Esophagus muscularis mucosa (tissue), 4 donors: ENCODE results near the gene SORCS2. TPM values are rescaled to one million over a fixed set of nuclear protein-coding genes. Genes with fewer than 3 reads are reported as not detected.

Source experiments
- DNase-seq: peaks from one replicate; pipeline ENCODE4 v3.0.0-alpha.2; 2017; ENCODE audit errors: extremely low spot score
- H3K27ac ChIP-seq, 4 donors: fragments of 200-600 bp; sonication (generic); replicated peaks in 1 of 4; 1 replicate in 3 of 4; 2 replicates in 1 of 4; pipeline ENCODE4 v1.5.1; 2016 to 2019; ENCODE audit warnings: mild to moderate bottlenecking in 1 of 4
- H3K27me3 ChIP-seq, 4 donors: fragments of 200-600 bp; sonication (generic); one replicate each; pipeline versions ENCODE4 v1.5.1 to v1.6.0; 2016 to 2019
- H3K36me3 ChIP-seq, 4 donors: fragments of 200-600 bp; sonication (generic); one replicate each; pipeline ENCODE4 v1.5.1; 2016 to 2019
- H3K4me1 ChIP-seq, 4 donors: fragments of 200-600 bp; sonication (generic); one replicate each; pipeline ENCODE4 v1.5.1; 2016 to 2019
- H3K4me3 ChIP-seq, 4 donors: fragments of 200-600 bp; sonication (generic); 1 replicate in 2 of 4; 2 replicates in 2 of 4; pipeline ENCODE4 v1.5.1; 2016 to 2019; ENCODE audit warnings: mild to moderate bottlenecking in 4 of 4, moderate library complexity in 1 of 4
- H3K9me3 ChIP-seq, 4 donors: fragments of 200-600 bp; sonication (generic); 1 replicate in 3 of 4; 2 replicates in 1 of 4; pipeline ENCODE4 v1.5.1; 2016 to 2019
- EP300 ChIP-seq: sonication (generic); formaldehyde crosslinking; IDR thresholded peaks from one replicate; pipeline ENCODE4 v1.6.1; 2017; ENCODE audit warnings: antibody characterized with exemption
- POLR2A ChIP-seq: fragments of 450-650 bp; IDR thresholded peaks from one replicate; pipeline ENCODE4 v1.6.1; 2017; ENCODE audit warnings: antibody characterized with exemption, moderate library complexity, mild to moderate bottlenecking, low read depth
- POLR2AphosphoS5 ChIP-seq, 2 donors: sonication (generic); formaldehyde crosslinking; IDR thresholded peaks; one replicate each; pipeline ENCODE4 v1.6.1; 2017; ENCODE audit warnings: antibody characterized with exemption in 2 of 2
- WGBS: methylation state at CpG from one replicate; pipeline ENCODE4 v1.1.5; 2018; 5-methylcytosine and 5-hydroxymethylcytosine counted together
- intact Hi-C: fragments of 100-400 bp; cut with DNase I; formaldehyde crosslinking; loops from one replicate; pipeline ENCODE4 v1.15.1; 2023
- total RNA-seq, 4 donors: library from RNA; depleted of rRNA; stranded (reverse); fragments of >200 nt; gene quantifications; one replicate each; pipeline versions ENCODE4 v1.1.0 to v1.2.1, GENCODE V29; 2016
- TF ChIP-seq, protein P1 (sequence below), 3 experiments: fragments of 200-600 bp in 2 of 3; fragments of 450-650 bp in 1 of 3; sonication (generic) in 2 of 3; IDR thresholded peaks; one replicate each; pipeline ENCODE4 v1.5.1; 2017 to 2019; ENCODE audit warnings: antibody characterized with exemption in 3 of 3, mild to moderate bottlenecking in 2 of 3, moderate library complexity in 1 of 3

The SORCS2 gene
- total RNA-seq, 4 donors from 2014 or later = 3.3 to 10.1 (median 4.3) TPM

DNA sequence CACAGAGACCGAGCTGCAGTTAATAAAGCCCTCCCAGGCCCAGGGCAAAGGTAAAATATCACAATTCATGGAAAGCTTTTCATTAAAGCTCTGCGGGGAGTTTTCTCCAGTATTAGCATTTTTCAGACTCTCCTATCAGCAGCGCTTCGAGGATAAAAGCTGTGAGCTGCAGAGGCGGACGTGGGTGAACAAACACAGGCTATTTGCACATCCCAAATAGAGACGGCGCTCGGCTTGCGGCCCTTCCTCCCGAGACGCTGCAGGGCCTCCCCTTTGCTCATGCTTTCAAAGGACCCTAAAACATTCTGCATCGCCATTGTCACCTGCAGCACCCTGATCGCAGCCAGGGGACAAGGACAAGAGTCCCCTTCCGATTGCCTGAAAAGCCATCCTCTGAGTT, 97.3 kb downstream of the SORCS2 start:
- H3K4me3 ChIP-seq = no peak overlapping the region
- intact Hi-C loops = no loop called here
- H3K4me1 ChIP-seq = peaks cover 5 to 30% (median 27%) of the 10 kb centered on the region in 4 donors
- no peak for DNase-seq
- no peak overlapping the region for H3K27ac ChIP-seq
- WGBS = 91% methylated on average over 15 of the region's 15 CpGs
- no peak for TF ChIP-seq POLR2A
- TF ChIP-seq POLR2AphosphoS5 (IDR thresholded peaks at IDR 0.05) = no peak
- TF ChIP-seq EP300 = no peak
- TF ChIP-seq, protein P1, sequence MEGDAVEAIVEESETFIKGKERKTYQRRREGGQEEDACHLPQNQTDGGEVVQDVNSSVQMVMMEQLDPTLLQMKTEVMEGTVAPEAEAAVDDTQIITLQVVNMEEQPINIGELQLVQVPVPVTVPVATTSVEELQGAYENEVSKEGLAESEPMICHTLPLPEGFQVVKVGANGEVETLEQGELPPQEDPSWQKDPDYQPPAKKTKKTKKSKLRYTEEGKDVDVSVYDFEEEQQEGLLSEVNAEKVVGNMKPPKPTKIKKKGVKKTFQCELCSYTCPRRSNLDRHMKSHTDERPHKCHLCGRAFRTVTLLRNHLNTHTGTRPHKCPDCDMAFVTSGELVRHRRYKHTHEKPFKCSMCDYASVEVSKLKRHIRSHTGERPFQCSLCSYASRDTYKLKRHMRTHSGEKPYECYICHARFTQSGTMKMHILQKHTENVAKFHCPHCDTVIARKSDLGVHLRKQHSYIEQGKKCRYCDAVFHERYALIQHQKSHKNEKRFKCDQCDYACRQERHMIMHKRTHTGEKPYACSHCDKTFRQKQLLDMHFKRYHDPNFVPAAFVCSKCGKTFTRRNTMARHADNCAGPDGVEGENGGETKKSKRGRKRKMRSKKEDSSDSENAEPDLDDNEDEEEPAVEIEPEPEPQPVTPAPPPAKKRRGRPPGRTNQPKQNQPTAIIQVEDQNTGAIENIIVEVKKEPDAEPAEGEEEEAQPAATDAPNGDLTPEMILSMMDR (IDR thresholded peaks at IDR 0.05) = no peak
- no peaks in the 10 kb centered on the region for H3K27me3 ChIP-seq
- H3K36me3 ChIP-seq = no peaks in the 10 kb centered on the region
- no peaks in the 10 kb centered on the region for H3K9me3 ChIP-seq

DNA sequence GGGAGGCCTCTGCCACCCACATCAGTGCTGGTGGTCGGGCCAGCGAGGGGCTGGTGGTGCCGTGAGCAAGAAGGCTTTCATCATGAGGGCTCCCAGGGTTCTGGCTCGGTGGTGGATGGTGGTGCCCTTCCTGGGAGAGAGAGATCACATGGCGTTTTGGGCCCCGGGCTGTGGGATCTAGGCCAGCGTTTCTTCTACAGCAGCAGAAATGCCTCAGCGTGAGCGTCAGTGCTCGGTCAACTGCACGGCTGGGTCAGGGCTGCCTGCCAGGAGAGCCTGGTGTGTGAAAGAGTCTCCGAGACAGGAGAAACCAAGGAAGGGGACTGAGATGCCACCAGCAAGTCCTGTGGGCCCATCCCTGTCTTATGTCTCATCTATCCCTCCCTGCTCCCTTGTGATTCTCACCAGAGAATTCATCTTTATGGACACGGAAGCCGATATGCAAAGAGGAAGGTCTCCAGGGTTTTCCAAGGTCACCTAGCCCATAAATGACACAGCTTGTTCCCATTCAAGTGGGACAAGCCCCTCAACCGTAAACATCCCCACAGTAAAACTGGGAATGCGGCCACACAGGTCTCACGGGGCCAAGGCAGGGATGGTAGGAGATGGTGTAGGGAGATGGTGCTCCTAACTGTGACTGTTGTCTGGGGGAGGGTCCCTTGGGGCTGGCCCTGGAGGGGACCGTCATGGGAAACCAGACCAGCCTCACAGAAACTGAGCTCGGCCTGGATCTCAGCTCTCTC, 99.2 kb downstream of the SORCS2 start:
- H3K36me3 ChIP-seq = no peaks in the 10 kb centered on the region
- H3K27ac ChIP-seq = peak overlapping the region in 1 of 4 donors; percentile 30
- WGBS = 51% methylated on average over 15 of the region's 19 CpGs
- no peaks in the 10 kb centered on the region for H3K9me3 ChIP-seq
- no peak for DNase-seq
- TF ChIP-seq POLR2AphosphoS5 (IDR thresholded peaks at IDR 0.05) (peak in 1 of 2 donors; percentile 23), EP300 (no peak)
- H3K4me1 ChIP-seq = peaks cover 10 to 29% (median 26%) of the 10 kb centered on the region in 4 donors
- H3K4me3 ChIP-seq = no peak overlapping the region
- H3K27me3 ChIP-seq = no peaks in the 10 kb centered on the region
- intact Hi-C loops = no loop called here

DNA sequence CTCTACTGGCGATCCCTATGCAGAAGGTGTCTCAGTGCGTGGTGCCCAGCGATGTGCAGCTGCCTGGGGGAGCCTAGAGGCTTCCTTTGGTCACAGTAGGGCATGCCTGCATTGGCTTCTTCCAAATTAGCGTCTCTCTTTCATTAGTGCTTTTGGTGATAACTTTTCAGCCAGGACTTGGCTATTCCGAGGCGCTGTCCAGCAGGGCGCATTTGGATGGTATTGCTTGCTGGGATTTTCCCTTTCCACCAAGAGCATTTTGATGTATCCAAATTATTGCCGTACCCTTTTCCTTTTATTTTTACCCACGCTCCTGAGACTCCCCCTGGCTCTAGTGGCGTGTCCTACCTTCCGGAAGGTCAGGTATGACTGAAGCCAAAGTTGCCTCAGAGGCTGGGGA, 101.4 kb downstream of the SORCS2 start:
- TF ChIP-seq POLR2AphosphoS5 (IDR thresholded peaks at IDR 0.05) (no peak), POLR2A (no peak), EP300 (no peak)
- TF ChIP-seq, protein P1 (IDR thresholded peaks at IDR 0.05) = no peak
- no peaks in the 10 kb centered on the region for H3K9me3 ChIP-seq
- no peak for DNase-seq
- WGBS = 93% methylated on average over 11 of the region's 11 CpGs
- peaks cover 10 to 30% (median 27%) of the 10 kb centered on the region in 4 donors for H3K4me1 ChIP-seq
- H3K36me3 ChIP-seq = no peaks in the 10 kb centered on the region
- H3K27ac ChIP-seq = no peak overlapping the region
- H3K27me3 ChIP-seq = no peaks in the 10 kb centered on the region
- intact Hi-C loops = no loop called here
- H3K4me3 ChIP-seq = no peak overlapping the region

DNA sequence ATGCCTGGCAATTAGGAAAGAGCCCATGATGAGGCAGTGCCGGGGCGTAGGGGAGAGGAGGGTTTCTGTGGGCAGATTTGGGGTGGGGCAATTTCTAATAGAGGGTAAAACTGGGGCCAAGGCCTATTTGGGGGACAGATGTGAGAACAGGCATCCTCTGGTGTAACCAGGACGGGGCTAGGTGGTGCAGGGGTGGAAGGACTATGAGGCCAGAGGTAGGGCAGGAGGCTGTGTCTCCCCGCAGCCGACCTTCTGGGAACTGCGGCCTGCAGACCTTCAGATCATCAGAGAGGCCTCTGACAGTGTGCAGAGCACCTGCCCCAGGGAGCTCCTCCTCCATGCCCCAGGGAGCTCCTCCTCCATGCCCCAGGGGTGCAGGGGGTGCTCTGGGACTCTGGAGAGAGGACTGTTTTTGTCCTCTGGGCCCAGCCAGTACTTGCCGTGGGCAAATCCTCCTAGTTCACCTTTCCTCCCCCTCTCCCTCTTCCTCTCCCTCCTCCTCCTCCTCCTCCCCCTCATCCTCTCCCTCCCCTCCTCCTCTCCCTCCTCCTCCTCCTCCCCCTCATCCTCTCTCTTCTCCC, 101.9 kb downstream of the SORCS2 start:
- Histone ChIP-seq H3K4me1 (peaks cover 10 to 30% (median 27%) of the 10 kb centered on the region in 4 donors), H3K36me3 (no peaks in the 10 kb centered on the region), H3K9me3 (no peaks in the 10 kb centered on the region), H3K27me3 (no peaks in the 10 kb centered on the region), H3K27ac (no peak overlapping the region), H3K4me3 (no peak overlapping the region)
- no peak for DNase-seq
- 77% methylated on average over 7 of the region's 7 CpGs for WGBS
- no peak for TF ChIP-seq POLR2A
- intact Hi-C loops = no loop called here

DNA sequence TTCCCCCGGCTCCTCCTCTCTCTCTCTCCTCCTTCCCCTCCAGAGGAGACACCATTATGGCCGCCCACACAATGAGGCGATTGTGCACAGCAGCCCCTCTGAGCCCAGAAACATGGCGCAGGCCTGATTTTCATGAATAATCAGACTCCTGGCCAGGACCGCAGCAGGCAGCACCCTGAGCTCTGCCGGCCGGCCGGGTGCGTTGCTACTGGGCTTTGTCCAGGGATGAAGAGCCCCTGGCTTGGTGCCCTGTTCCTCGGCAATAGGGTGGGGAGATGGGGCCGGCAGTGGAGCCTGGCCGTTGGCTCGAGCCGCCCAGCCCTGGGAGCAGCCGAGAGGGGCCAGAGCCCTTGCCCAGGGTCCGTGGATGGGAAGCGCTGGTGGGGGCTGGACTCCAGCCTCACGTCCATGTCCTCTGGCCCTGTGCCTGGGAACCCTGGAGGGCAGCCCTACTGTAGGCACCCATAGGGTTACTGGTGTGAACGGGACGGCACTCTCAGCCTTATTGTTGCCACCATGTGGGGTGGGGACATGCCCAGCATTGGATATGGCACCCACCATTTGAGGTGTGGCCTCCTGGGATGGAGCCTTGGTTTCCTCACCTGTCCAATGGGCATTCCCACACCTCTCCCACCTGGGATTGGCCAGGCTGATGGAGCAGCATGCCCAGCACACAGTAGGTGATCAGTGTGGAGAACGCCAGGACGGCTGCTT, 103.0 kb downstream of the SORCS2 start:
- Histone ChIP-seq H3K4me3 (peak overlapping the region; percentile 27 to 42 (median 36)), H3K27ac (peak overlapping the region; percentile 41 to 62 (median 44)), H3K9me3 (no peaks in the 10 kb centered on the region), H3K36me3 (no peaks in the 10 kb centered on the region), H3K27me3 (no peaks in the 10 kb centered on the region), H3K4me1 (peaks cover 10 to 30% (median 27%) of the 10 kb centered on the region in 4 donors)
- DNase-seq = no peak
- intact Hi-C loops = loop anchor here (1.0 kb wide), 1 partner anchor 103 kb away; the partner anchor contains the start of gene SORCS2
- no peak for TF ChIP-seq EP300
- TF ChIP-seq, protein P1 (IDR thresholded peaks at IDR 0.05) = peak in 1 of 3 experiments; percentile 23
- WGBS = 19% methylated on average over 8 of the region's 22 CpGs
